NT2/D1 (cell line): ENCODE data around the gene ADAMTS2.

Experiments used
- DNase-seq: peaks from one replicate; pipeline ENCODE4 v3.0.0-alpha.2; 2011; ENCODE audit warnings: low read depth, low spot score
- H3K27me3 ChIP-seq: 2 replicates; pipeline ENCODE4 v1.6.0; 2011; ENCODE audit warnings: mild to moderate bottlenecking; ENCODE audit not compliant: insufficient read length, insufficient read depth
- H3K36me3 ChIP-seq: 2 replicates; pipeline ENCODE4 v1.6.1; 2011; ENCODE audit warnings: mild to moderate bottlenecking, low read length, mixed read lengths; ENCODE audit not compliant: insufficient read depth, insufficient read length
- H3K4me1 ChIP-seq: 2 replicates; pipeline ENCODE4 v1.5.1; 2011; ENCODE audit not compliant: insufficient read depth, insufficient read length
- H3K4me3 ChIP-seq: 2 replicates; pipeline ENCODE4 v1.5.1; 2011; ENCODE audit warnings: low read depth; ENCODE audit not compliant: insufficient read length
- H3K9ac ChIP-seq: 2 replicates; pipeline ENCODE4 v1.6.0; 2011; ENCODE audit warnings: low read depth; ENCODE audit not compliant: insufficient read length
- H3K9me3 ChIP-seq: 2 replicates; pipeline ENCODE4 v1.5.1; 2011; ENCODE audit warnings: mild to moderate bottlenecking, low read length; ENCODE audit not compliant: insufficient read depth
- SUZ12 ChIP-seq: IDR thresholded peaks from 2 replicates; pipeline ENCODE4 v1.6.1; 2011; ENCODE audit not compliant: insufficient read length, insufficient read depth; ENCODE audit errors: extremely low read depth
- YY1 ChIP-seq: IDR thresholded peaks from 2 replicates; pipeline ENCODE4 v1.6.1; 2011; ENCODE audit not compliant: insufficient read length, insufficient read depth
- ZNF274 ChIP-seq: IDR thresholded peaks from 2 replicates; pipeline ENCODE4 v1.6.1; 2011; ENCODE audit warnings: mild to moderate bottlenecking, low read depth, low read length

ADAMTS2 gene

DNA sequence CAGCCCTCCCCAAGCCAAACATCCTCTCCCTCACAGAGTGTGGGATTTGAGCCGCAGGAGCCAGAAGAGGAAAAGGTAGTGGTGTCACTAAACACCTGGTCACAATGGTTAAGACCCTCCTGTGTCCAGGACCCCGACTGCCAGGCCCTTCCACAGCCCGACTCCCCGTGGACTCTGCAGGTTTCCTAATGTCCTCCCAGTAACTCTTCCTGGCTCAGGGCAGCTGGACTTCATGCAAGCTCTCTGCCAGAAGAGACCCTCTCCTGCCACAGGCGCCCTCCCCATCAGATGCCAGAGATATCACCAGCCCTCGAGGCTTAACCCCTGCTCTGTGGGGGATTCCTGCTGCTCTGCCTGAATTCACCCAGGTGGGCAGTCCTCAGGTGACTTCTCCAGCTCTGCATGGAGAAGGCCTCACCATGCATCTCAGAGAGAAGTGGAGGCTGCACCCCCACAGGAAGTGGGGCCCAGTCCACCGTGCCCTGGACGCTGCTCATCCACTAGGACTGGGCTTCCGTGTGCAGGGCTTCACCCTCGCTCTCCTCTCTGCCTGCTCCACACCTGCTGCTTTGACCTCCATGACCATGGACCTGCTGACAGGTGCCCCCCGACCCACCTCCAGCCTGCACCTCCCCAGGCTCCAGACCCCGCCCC, 111.2 kb downstream of the ADAMTS2 start:
- DNase-seq: no peak
- Histone ChIP-seq H3K4me3 (no peak overlapping the region), H3K9ac (no peak overlapping the region), H3K4me1 (peaks cover 8% of the 10 kb centered on the region), H3K9me3 (no peaks in the 10 kb centered on the region; the same call in 1 of the 2 replicates), H3K27me3 (no peaks in the 10 kb centered on the region), H3K36me3 (no peaks in the 10 kb centered on the region)
- TF ChIP-seq YY1: no peak
- no peak for TF ChIP-seq ZNF274
- no peak for TF ChIP-seq SUZ12

DNA sequence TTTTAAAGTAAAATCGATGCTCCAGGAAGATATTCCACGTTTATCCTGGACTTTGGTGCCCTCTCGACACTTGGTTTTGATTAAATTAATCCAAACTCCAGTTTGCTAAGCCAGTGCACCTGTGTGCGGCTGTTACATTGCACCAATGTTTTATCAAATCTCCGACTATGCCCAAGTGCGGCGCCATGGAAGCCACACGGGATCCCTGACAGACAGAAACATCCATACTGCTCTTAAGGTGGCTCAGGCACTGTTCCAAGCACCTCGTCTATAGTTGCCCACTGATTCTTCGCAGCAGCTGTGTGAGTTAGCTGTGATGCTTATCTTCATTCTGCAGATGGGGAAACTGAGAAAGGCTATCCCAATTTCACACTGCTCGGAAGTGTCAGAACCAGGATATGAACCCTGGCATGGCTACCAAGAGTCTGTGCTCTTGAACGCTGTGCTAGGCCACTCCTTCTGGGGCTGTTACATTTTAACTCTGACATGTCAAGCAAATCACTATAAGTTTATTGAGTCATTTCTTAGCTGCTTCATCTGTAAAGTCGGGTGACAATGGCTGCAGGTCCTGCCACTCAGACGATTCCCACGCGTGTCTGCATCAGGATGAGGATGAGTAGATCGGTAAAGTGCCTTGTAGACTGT, 113.0 kb downstream of the ADAMTS2 start:
- no peak for DNase-seq
- no peaks in the 10 kb centered on the region for H3K9me3 ChIP-seq
- H3K27me3 ChIP-seq: no peaks in the 10 kb centered on the region
- TF ChIP-seq YY1 (no peak), ZNF274 (no peak), SUZ12 (no peak)
- no peaks in the 10 kb centered on the region for H3K36me3 ChIP-seq
- H3K4me1 ChIP-seq: peaks cover 19% of the 10 kb centered on the region
- H3K9ac ChIP-seq: no peak overlapping the region
- H3K4me3 ChIP-seq: no peak overlapping the region

DNA sequence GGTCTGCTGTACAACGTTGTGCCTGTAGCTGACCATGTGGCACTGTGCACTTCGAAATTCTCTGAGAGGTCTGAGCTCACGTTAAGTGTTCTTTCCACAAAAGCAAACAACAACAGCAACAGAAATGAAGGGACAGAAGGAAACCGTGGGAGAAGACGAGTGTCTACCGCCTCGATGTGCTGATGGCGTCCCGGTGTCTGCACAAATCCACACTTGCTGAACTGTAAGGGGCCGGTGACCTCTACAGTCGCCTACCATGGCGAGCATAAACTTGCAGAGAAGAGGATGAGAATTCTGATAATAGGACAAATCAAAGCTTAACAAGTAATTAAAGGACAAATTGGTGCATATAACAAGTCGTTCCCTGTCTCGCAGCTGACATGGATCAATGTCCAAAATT, 114.0 kb downstream of the ADAMTS2 start:
- Histone ChIP-seq H3K36me3 (no peaks in the 10 kb centered on the region), H3K9me3 (no peaks in the 10 kb centered on the region), H3K27me3 (no peaks in the 10 kb centered on the region), H3K4me3 (no peak overlapping the region), H3K4me1 (peaks cover 21% of the 10 kb centered on the region), H3K9ac (no peak overlapping the region)
- no peak for DNase-seq
- TF ChIP-seq ZNF274 (no peak), SUZ12 (no peak), YY1 (no peak)

- no peak for TF ChIP-seq SUZ12
- TF ChIP-seq ZNF274: no peak
- TF ChIP-seq YY1: no peak
- Histone ChIP-seq H3K36me3 (no peaks in the 10 kb centered on the region), H3K9me3 (no peaks in the 10 kb centered on the region), H3K9ac (no peak overlapping the region), H3K4me1 (peaks cover 21% of the 10 kb centered on the region), H3K4me3 (no peak overlapping the region), H3K27me3 (no peaks in the 10 kb centered on the region)
- no peak for DNase-seq
These were observed 115.2 kb downstream of the ADAMTS2 start for GRCh38 chr5:179230061-179230461.

GRCh38 chr5:179229331-179229831, 115.9 kb downstream of the ADAMTS2 start:
- peaks cover 19% of the 10 kb centered on the region for H3K4me1 ChIP-seq
- H3K27me3 ChIP-seq: no peaks in the 10 kb centered on the region
- H3K9ac ChIP-seq: peak overlapping the region; percentile 21
- H3K4me3 ChIP-seq: no peak overlapping the region
- H3K9me3 ChIP-seq: peaks cover 5% of the 10 kb centered on the region; the same call in 1 of the 2 replicates
- H3K36me3 ChIP-seq: no peaks in the 10 kb centered on the region
- no peak for DNase-seq
- TF ChIP-seq ZNF274 (no peak), YY1 (no peak), SUZ12 (no peak)

DNA sequence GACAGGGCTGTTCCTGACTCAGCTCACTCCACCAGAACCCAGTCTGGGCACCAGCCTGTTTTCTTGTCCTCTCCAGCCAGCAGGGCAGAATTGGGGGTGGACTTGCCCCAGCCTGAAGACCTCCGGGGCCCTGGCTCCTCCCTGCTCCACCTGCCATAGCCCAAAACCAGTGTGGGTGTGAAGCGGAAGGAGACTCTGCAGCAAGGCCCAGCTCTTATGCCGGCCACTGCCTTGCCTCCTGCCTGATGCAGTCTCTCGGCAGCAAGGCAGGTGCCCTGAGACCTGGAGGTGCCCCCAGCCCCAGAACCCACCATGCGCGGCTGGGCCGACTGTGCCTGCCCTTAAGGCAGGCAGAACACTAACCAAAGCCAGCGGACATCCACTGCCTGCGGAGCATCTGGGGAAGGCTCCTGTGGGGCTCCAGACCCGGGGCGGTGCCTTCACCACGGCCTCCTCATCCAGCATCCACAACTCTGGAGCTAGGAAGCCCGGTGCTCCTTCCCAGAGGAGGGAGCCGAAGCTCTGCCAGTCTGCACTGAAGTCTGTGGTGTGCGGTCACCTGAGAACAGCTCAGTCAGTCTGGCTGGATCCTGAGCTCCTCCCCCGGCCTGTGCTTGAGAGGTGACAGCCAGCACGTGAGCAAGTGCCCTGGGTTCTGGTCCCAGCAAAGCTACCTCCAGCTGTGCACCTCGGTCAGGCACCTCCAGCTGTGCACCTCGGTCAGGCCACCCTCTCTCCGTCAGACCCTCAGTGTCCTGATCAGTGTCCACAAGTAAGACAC, 116.7 kb downstream of the ADAMTS2 start:
- Histone ChIP-seq H3K4me1 (peaks cover 14% of the 10 kb centered on the region), H3K4me3 (no peak overlapping the region), H3K9ac (peak overlapping the region; percentile 50), H3K9me3 (peaks cover 14% of the 10 kb centered on the region; the same call in 1 of the 2 replicates), H3K27me3 (no peaks in the 10 kb centered on the region), H3K36me3 (no peaks in the 10 kb centered on the region)
- DNase-seq: no peak
- no peak for TF ChIP-seq ZNF274
- no peak for TF ChIP-seq YY1
- TF ChIP-seq SUZ12: no peak
